Left ventricle myocardium inferior (tissue), 1 donor: Measurements from ENCODE around the gene RAB7B. TPM values are rescaled to one million over a fixed set of nuclear protein-coding genes. Genes with fewer than 3 reads are reported as not detected.

Experiments used
- DNase-seq: peaks from one replicate; pipeline ENCODE4 v3.0.0-alpha.2; 2020
- H3K27ac ChIP-seq: fragments of 200-600 bp; replicated peaks from 2 replicates; pipeline ENCODE4 v1.8.0; 2021
- H3K27me3 ChIP-seq: fragments of 200-600 bp; 2 replicates; pipeline ENCODE4 v1.8.0; 2021; ENCODE audit warnings: low read depth
- H3K36me3 ChIP-seq: fragments of 200-600 bp; 2 replicates; pipeline ENCODE4 v1.8.0; 2021
- H3K4me1 ChIP-seq: fragments of 200-600 bp; 2 replicates; pipeline ENCODE4 v1.8.0; 2021
- H3K4me3 ChIP-seq: fragments of 200-600 bp; 2 replicates; pipeline ENCODE4 v1.8.0; 2021; ENCODE audit warnings: mild to moderate bottlenecking, moderate library complexity
- H3K9me3 ChIP-seq: fragments of 200-600 bp; replicated peaks from 2 replicates; pipeline ENCODE4 v1.8.0; 2021
- intact Hi-C: fragments of 100-400 bp; cut with micrococcal nuclease; formaldehyde crosslinking; loops from one replicate; pipeline ENCODE4 v1.11.0; 2022
- total RNA-seq: library from RNA; stranded (reverse); fragmentation: NEBNext Ultra II Directional; extraction: Animal tissue kit (Norgen Biotek cat#: 25700); gene quantifications from one replicate; pipeline ENCODE4 v1.2.1, GENCODE V29; 2021
- TF ChIP-seq, protein P1 (sequence below): fragments of 200-600 bp; IDR thresholded peaks from 2 replicates; pipeline ENCODE4 v1.8.0; 2021; ENCODE audit warnings: antibody characterized with exemption, mild to moderate bottlenecking, borderline replicate concordance
- donor health status: DM: no; HTN: yes; CAD: no; lungs with severe emphysema.

Gene RAB7B
- total RNA-seq, 1 donor from 2014 or later = 1.4 TPM

- Histone ChIP-seq H3K27me3 (no peaks in the 10 kb centered on the region), H3K4me3 (no peak overlapping the region), H3K27ac (no peak overlapping the region), H3K9me3 (no peaks in the 10 kb centered on the region), H3K4me1 (peaks cover 26% of the 10 kb centered on the region), H3K36me3 (no peaks in the 10 kb centered on the region)
- DNase-seq = no peak
- TF ChIP-seq, protein P1, sequence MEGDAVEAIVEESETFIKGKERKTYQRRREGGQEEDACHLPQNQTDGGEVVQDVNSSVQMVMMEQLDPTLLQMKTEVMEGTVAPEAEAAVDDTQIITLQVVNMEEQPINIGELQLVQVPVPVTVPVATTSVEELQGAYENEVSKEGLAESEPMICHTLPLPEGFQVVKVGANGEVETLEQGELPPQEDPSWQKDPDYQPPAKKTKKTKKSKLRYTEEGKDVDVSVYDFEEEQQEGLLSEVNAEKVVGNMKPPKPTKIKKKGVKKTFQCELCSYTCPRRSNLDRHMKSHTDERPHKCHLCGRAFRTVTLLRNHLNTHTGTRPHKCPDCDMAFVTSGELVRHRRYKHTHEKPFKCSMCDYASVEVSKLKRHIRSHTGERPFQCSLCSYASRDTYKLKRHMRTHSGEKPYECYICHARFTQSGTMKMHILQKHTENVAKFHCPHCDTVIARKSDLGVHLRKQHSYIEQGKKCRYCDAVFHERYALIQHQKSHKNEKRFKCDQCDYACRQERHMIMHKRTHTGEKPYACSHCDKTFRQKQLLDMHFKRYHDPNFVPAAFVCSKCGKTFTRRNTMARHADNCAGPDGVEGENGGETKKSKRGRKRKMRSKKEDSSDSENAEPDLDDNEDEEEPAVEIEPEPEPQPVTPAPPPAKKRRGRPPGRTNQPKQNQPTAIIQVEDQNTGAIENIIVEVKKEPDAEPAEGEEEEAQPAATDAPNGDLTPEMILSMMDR = no peak
- intact Hi-C loops = loop anchor here (5.0 kb wide), 1 partner anchor 127 kb away; no protein-coding TSS in a partner anchor
Measured at GRCh38 chr1:205980237-205980870, 22.8 kb downstream of the RAB7B start.

DNA sequence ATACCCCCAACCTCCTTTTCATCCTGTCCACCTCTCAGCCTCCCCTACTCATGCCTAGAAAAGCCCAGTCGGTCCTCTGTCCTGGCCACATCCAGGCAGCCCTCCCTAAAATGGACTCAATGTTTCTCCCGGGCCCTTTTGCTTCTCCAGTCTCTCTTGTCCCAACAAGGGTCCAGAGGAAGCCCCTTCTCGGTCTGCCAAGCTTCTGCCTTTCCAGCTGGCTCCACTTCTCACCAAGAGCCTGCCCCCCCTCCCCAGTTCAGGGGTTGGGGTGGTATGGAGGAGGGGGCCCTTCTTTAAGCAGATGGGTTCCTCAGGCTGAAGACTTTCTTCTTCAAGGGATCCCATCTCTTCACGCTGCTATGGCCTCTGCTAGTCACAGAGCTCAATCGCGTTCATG lies 23.9 kb downstream of the RAB7B start:
- intact Hi-C loops = loop anchor here (5.0 kb wide), 1 partner anchor 187 kb away; no protein-coding TSS in a partner anchor
- peaks cover 27% of the 10 kb centered on the region for H3K4me1 ChIP-seq
- H3K4me3 ChIP-seq = no peak overlapping the region
- no peaks in the 10 kb centered on the region for H3K36me3 ChIP-seq
- DNase-seq = no peak
- TF ChIP-seq, protein P1 = no peak
- no peaks in the 10 kb centered on the region for H3K27me3 ChIP-seq
- H3K9me3 ChIP-seq = no peaks in the 10 kb centered on the region
- H3K27ac ChIP-seq = no peak overlapping the region

- H3K9me3 ChIP-seq = no peaks in the 10 kb centered on the region
- DNase-seq = no peak
- TF ChIP-seq, protein P1 = no peak
- intact Hi-C loops = loop anchor here (5.0 kb wide), 1 partner anchor 186 kb away; no protein-coding TSS in a partner anchor
- H3K36me3 ChIP-seq = no peaks in the 10 kb centered on the region
- H3K27ac ChIP-seq = no peak overlapping the region
- peaks cover 21% of the 10 kb centered on the region for H3K4me1 ChIP-seq
- H3K27me3 ChIP-seq = no peaks in the 10 kb centered on the region
- H3K4me3 ChIP-seq = no peak overlapping the region
Measured at GRCh38 chr1:205978676-205979075, 24.5 kb downstream of the RAB7B start.

DNA sequence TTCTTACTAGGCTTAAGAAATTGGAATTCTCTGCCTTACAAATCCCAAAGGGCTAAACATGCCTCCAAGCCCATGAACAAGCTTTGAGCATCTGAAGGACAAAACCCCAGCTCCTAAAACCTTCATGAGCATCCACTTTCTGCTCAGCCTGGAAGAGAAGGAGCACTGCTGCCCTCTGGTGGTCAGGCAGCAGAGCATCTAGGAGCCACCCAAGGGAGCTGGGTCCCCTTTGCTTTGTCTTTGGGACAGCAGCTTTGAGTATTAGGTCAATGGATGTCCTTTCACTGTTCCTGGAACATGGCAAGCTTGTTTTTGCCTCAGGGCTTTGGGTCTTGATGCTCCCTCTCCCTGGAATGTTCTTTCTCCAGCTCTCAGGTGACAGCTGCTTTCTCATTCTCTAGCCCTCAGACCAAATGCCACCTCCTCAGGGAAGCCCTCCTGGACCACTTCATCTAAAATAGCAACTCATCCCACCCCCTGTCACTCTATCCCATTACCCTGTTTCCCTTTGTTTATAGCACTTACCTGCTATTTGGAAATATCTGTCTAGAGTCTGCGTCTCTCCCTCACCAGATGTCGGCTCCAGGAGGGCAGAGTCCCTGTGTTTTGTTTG lies 25.7 kb downstream of the RAB7B start:
- intact Hi-C loops = loop anchor here (1.0 to 5.0 kb wide), 2 partner anchors 58 to 185 kb away; no protein-coding TSS in a partner anchor
- Histone ChIP-seq H3K4me1 (peaks cover 22% of the 10 kb centered on the region), H3K27ac (peak overlapping the region; percentile 90), H3K4me3 (no peak overlapping the region), H3K36me3 (no peaks in the 10 kb centered on the region), H3K27me3 (no peaks in the 10 kb centered on the region), H3K9me3 (no peaks in the 10 kb centered on the region)
- TF ChIP-seq, protein P1 = peak; percentile 97
- DNase-seq = peak; percentile 56

DNA sequence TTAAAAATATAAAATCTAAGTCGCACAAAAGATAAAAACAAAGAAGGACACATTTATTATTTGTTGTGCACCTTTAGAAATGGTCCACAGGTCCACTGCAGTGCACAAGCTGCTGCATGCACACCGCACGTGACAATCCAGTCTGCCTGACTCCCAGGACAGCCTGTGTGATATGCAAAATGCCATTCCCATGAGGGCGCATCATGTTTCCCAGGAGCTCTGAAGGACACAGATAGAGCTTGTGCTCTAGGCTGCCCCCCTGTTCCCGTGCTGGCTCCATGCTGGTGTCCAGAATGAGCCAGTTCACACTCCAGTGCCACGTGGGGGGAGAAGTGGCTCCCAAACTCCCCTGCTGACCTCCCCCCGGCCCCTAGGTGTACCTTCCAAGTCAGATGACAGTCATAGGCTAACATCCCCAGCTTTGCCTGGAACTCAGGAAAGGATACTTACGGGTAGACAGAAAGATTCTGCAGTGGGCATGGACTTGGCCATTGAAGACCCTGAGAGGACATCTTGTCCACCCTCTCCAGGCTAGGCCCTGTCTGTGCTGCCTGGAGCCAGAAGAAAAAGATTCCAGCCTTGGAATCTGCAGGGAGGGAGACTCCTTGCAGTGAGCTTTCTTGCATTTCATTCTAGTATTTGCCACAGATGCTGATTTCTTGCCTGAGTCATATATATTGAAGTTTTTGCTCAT lies 26.3 kb downstream of the RAB7B start:
- TF ChIP-seq, protein P1 = no peak
- intact Hi-C loops = loop anchor here (1.0 to 5.0 kb wide), 2 partner anchors 58 to 185 kb away; no protein-coding TSS in a partner anchor
- H3K27ac ChIP-seq = peak overlapping the region; percentile 90
- no peaks in the 10 kb centered on the region for H3K9me3 ChIP-seq
- H3K4me1 ChIP-seq = peaks cover 28% of the 10 kb centered on the region
- no peaks in the 10 kb centered on the region for H3K27me3 ChIP-seq
- DNase-seq = peak; percentile 77
- H3K36me3 ChIP-seq = no peaks in the 10 kb centered on the region
- H3K4me3 ChIP-seq = no peak overlapping the region
